CD1c-positive myeloid dendritic cell (primary cell): ENCODE measurements around the gene THSD7B.
"Not testable (repeated sequence)": the region's sequence is repeated elsewhere in the genome, so short reads cannot be mapped to it uniquely, and the experiment has no call there.

Source experiments
- DNase-seq: peaks from one replicate; pipeline ENCODE4 v3.0.0-alpha.2; 2016; ENCODE audit errors: extremely low spot score

THSD7B gene

DNA sequence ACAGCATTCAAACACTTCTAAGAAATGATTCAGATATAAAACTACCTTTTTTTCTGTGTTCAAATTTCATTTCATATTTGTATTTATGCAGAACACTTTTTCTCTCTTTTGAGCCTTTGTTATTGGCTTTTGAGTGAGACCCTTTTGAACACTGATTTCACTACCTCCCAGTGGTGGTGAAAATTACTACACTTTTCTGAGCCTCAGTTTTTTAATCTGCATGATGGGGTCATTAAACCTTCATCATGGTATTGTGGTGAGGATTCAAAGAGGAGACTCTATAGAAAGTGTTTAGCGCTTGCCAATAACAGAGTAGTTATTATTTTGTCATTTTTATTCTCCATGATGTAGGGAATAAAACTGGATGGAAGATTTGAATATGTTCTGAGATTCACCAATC, 169.8 kb downstream of the THSD7B start:
- DNase-seq, result no peak

DNA sequence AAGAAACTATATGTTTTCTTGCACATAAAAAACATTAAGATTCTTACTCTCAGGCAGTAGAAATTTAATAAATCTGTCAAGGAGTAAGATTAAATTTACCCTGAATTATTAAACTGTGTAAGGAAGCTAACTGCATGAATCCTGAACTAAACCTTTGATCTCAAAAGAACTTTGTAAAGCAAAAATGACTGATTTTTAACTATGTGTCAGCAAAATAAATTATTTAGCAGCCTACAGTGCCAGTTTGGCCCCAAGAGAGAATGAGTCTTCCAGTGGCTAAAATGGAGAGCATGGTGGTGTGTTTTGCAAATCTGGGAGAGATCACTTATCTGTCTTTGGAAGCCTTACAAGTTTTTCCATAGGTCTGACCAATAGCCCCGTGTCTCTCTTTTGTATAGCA, 190.7 kb downstream of the THSD7B start:
- DNase-seq, result no peak

DNA sequence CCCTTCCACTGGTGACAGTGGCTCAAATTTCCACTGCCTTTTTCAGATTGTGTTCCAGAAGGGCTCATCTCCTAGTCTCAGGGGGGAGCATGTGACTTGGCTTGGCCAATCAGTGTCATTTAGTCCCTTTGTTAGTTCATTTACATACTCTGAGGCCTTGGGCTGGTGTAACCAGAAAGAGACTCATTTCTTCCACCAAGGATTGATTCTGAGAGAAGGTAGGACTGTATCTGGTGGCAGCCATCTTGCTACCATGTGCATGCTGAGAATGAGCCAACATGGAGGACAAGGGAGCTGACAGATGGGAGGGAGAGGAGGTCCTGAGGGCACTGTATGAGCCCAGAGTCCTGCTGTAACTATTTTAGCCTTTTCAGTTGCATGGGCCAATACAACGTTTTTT, 191.7 kb downstream of the THSD7B start:
- DNase-seq, result no peak

DNA sequence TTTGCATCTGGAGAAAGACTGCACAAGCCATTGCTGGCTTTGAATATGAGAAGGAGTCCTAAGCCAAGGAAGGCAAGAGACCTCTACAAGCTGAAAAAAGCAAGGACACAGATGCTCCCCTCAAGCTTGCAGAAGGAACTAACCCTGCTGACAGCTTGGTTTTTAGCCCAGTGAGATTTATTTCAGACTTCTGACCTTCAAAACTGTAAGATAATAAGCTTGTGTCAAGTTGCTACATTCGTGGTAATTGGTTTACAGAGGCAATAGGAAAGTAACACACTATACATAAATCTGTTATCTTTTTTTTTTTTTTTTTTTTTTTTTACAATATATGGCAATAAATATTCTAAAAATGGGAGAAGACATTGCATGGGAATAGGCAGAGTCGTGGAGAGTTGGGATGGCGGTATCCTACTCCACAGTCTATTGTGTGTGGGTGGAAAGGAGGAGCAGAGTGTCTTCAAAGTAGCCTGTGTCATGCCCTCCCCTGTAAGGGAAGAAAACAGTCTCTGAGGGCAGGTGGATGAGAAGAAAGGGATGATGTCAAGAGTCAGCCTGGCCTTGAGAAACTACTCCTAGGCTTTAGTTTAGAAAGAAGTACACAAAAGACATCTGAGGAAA, 196.9 kb downstream of the THSD7B start:
- no peak for DNase-seq

DNA sequence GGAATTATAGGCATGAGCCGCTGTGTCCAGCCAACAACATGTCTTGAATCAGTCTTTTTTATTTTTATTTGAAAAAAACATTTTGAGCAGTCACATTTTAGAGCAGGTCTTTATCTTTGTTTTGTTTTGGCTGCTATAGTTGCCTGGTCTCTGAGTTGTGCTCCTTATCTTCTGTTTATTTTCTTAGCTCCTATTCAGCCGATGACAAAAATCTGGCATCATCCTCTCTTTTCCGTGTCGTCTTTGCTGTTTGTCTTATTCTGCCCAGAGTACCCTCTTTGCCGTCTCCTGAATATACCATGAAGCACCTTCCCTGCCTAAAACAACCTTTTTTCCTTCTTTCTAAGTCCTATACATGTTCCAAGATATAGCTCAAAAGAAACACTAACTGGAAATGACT, 201.1 kb downstream of the THSD7B start:
- no peak for DNase-seq

DNA sequence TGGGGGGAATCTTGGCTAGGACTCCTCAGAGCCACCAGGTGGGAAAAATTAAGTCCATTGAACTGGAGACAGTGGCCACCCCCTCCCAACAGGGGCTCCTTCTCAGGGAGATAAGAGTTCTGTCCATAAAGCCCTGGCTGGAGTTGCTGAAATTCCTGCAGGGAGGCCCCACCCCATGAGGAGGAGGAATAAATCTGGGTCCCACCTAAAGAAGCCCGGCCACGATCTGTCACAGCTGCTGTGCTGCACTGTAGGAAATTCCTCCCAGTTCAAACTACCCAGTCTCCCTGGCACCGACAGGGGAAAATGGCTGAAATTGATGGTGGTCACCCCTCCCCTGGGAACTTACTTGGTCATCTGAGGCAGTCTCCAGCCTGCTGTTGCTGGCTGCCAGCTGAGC, 215.0 kb downstream of the THSD7B start:
- no peak for DNase-seq

DNA sequence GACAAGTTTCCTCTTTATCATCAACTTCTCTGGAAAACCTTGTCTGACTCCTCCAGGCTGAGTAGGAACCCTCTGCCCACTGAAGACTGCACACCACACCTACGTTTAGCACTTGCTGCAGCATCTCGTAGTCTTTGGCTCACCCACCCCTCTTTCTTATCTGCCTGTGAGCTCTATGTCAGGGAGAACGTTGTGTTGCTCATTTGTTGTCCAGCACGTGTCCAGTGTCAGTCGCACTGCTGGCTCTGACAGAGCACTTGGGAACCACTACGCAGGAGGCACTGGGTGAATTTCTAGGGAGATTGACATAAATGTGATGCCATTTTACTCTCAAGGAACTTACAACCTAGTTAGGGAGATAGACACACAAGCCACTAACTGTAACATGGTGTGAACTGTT, 216.3 kb downstream of the THSD7B start:
- DNase-seq, result not testable (repeated sequence)

DNA sequence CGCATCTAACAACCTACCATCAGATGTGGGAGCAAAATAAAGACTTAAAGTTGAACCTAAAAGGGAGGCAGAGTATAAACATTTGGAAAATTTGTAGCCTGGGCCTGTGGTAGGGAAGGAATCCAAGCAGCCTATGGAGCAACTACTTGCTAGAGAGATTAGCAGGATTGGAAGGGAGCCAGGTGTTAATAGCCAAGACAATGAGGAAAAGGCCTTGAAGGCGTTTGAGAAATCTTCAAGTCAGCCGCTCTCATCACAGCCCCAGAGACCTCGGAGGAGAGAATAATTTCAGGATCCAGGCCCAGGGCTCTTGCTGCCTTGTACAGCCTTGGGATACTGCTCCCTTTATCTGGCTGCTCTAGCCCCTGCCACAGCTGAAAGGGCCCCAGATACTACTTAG, 219.7 kb downstream of the THSD7B start:
- no peak for DNase-seq

DNA sequence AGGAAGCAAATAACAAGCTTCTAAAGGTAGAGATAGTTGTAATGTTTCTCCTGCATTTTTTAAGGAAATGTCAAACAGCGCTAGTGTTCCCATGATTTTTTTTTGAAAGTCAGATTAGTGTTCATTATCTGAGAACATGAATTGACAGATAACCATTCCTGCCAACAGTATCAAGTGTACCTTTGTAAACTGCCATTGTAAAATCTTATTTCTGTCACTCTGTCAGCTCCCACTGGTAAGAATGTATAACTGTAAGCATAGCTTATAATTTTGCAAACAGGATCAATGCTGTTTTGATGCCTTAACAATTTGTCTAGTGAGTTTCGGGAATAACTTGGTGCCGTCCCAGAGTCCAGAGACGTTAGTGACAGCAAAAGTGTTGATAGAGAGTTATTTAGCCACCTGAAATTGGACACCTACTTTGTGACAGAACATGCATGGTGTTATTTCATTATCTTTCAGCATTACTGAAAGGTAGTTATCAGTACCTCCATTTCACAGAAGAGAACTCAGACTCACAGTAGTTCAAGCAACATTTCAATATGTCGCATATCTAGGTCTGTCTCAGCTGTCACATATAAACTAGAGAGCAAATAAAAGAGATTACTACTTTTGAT, 221.4 kb downstream of the THSD7B start:
- no peak for DNase-seq

DNA sequence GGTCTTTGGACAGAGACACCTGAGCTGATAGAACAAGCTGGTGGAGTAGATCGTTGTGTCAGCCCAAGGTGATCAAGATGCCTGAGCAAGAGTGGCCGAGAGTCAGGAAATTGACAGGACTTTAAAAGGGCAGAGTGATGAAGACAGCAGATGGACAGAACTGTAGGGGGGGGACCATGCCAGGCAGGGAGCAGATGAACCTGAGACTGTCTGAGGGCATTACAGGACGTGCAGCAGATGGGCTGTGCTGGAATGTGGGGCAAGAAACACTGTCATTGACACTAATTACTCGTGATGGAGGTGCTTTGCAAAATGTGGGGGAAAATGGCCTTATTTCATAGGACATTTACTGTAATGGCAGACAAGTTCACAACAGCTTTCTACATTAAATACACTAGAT, 225.0 kb downstream of the THSD7B start:
- no peak for DNase-seq

DNA sequence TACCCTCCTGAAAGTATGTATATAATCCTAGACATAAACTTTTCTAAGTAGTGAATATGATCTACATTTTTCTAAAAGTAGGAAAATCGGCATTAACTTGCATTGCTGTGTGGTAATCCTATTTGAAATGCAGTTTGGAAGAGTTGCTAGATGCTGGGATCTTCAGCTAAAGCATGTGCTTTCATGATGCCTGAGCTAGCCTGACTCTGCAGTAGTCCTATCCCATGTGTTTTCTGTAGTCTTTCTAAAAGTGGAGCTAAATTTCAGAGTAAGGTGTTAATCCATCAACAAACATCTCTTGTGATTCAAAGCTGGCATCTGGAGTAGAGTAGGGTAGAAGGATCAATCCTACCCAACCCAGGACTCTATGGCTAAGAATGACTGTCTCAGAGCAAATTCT, 229.4 kb downstream of the THSD7B start:
- DNase-seq, result no peak

DNA sequence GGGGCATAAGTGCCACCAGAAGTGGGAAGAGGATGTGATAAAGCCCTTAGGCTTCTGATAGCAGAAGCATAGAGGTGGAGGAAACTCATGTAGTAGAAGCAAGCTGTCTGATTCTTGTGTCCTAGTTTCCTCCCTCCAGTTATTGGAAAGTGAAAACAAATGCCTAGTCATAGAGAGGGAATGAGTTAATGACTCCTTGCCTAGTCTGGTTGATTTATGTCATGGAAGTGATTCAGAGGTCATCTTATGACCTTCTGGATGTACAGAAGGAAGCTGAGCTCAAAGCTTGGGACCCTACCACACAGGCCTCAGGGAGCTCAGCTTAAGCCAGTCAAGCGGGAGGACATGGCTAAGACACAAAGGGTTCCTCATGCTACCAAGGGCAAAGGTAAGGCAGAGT, 232.2 kb downstream of the THSD7B start:
- no peak for DNase-seq

DNA sequence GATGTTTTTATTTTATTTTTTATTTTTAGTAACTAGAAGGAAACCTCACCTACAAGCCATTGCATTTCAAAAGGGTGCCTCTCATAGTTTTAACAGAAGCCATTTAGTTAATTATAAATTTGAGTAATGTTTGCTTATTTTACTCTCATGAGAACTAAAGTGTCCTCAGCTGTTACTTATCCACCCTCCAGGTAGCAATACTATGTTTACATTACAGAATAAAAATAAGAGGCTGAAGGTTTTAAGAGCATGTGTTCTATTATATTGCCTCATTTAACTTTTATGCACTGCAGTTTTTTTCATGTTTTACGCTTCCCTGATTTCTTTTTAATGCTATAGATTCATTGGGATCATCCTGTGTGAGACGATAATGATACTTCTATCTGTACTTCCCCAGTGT, 235.5 kb downstream of the THSD7B start:
- no peak for DNase-seq

DNA sequence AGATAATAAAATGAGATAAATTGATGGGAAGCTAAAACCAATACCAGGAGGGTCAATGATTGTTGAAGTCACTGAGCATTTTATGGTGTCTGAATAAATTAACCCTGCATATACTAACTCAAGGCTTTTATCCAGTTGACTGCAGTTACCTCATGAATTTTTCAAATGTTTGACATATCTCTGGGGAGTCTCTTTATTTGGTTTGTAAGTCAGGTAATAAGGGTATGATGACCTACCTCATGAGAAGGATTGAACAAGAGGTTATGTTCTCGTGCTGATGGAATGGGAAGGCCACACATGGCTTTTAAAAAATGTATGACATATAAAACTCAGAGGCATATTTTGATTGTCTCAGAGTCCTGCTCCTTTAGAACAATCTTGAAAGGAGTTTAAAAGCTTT, 237.6 kb downstream of the THSD7B start:
- DNase-seq, result no peak

DNA sequence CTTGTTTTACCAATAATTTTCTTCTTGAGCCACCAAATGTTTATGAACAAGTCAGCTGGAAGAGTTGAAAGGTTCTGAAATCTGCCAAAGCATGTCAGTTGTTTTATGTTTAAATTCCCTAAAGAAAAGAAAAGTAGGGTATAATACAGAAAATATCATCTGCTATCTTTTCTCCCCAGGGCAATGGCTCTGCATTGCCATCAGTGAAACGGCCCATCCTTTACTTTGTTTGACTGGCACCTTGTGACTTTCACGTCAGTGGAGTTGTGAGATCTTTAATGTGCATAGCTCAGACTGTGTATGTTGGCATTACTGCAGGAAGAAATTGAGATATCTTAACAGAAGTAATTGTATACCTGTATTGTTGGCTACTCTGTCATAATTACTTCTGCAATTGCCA, 239.9 kb downstream of the THSD7B start:
- DNase-seq, result no peak

DNA sequence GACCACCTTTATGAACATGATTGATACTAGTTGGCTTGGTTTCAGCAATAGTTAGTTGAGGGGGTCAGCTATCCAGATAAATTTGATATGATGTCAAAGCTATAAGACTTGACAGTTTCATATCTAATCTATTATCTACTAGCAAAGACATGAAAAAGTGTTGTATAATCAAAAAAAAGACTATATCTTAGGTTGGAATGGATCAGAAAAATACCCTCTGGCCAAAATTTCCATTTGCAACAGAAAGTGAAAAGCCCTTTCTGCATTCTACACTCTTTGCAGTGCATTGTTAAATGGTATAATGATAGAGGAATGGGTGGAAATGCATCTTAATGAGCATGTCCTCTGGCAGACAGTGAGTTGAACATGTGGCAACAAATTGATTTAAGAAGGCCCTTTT, 242.6 kb downstream of the THSD7B start:
- no peak for DNase-seq

DNA sequence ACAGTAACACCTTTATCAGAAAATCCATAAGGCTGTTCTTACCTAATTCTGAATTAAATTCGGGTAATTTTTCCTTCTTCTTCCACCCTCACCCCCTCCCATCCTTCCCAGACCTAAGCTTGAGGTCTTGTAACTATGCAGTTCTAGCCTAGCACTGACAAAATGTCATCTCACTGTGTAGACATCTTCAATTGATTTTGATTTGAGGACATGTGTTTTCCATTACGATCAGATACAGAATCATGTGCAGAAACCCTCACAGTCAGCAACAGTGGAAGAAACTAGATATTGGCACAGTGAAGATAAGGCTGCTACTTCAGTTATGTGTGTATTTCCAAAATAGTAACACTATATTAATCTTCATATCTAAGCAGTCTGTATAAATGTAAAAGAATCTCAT, 244.6 kb downstream of the THSD7B start:
- DNase-seq, result no peak

DNA sequence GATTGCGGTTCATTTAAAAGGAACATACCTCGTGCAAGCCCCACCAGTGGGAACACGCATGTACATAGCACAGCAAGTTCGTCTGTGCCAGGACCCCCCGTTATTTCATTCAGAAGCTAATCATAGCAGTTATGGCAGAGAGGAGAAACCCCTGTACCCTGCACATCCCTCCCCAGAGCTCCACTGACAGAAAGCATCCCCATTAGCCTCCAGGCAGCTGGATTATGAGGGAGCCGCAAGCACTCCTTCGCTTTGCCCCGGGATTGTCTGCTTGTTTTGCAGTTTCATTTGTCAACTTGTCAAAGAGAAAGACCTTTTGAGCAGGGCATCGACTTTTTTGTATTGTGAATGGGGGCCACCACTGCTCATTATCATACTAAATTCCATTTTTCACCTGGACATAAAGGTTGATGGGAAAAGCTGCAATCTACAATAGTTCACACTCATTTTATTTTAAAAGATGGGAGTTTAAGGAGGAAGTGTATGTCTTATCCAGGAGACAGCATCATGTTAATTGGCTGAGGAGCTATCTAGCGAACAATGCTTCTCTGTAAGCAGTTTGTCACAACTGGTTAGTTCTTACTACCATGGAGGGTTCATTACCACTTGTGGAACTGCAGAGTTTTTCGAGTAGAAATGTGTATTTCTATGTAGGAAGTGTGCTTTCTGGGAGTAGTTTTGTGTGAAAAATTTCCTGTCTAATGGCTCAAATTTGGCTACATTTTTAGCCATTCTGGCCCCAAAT, 255.3 kb downstream of the THSD7B start:
- no peak for DNase-seq

DNA sequence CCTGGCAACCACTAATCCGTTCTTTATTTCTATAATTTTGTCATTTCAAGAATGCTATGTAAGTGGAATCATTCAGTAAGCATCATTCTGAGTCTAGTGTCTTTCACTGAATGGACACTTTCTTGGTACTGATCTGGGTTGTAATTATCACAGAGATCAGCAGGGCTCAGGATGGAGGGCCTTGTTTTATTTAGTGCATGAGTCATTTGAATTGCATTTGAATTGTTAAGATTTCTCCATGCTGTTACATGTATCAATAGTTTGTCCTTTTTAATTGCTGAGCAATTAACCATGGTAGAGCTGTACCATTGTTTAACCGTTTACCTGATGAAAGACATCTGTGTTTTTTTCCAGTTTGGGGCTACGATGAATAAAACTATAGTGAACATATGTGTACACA, 256.4 kb downstream of the THSD7B start:
- no peak for DNase-seq

DNA sequence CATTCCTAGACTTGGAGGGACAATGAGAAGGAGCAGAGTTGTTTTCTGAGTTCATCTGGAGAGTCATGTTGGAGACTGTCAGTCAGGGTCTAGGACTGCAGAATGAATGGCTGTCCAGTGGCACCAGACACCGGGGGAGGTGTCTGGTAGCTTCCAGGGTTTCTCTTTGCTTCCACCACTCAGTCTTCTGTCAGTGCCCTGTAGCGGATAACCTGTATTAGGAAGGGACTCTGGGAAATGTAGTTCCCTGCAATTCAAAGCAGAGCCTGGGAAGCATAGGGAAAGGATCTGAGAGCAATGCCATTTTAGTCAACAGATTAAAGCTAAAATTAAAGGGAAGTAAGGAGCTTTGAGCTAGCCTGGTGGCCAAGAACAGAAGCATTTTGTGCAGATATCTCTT, 257.9 kb downstream of the THSD7B start:
- no peak for DNase-seq

DNA sequence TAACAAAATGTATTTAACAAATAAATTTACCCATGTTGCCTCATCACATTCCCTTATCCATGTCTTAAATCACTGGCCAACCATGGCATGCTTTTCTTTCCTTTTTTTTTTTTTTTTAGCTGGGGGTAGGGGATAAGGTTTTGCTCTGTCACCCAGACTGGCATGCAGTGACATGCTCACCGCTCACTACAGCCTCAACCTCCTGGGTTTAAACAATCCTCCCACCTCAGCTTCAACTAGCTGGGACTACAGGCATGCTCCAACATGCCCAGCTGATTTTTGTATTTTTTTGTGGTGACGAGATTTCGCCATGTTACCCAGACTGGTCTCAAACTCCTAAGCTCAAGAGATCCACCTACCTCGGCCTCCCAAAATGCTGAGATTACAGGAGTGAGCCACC, 266.4 kb downstream of the THSD7B start:
- no peak for DNase-seq

DNA sequence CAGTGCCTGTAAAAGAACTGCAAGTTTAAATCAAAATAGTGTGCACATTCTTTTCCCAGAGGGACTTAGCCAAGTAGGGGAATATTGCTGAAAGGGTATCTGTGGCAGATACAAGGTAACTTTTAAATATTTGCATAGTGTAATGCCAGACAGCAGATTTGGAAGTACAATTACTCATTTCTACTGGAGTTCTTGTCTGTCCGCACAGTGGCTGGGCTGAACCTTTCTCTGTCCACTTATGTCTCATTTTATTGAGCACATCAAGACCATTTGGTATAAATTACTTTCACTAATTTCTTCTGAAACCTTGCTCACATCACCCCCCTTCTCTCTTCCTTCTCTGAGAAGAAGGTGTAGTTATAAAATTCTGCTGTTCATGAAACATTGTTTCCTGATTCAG, 271.3 kb downstream of the THSD7B start:
- no peak for DNase-seq

DNA sequence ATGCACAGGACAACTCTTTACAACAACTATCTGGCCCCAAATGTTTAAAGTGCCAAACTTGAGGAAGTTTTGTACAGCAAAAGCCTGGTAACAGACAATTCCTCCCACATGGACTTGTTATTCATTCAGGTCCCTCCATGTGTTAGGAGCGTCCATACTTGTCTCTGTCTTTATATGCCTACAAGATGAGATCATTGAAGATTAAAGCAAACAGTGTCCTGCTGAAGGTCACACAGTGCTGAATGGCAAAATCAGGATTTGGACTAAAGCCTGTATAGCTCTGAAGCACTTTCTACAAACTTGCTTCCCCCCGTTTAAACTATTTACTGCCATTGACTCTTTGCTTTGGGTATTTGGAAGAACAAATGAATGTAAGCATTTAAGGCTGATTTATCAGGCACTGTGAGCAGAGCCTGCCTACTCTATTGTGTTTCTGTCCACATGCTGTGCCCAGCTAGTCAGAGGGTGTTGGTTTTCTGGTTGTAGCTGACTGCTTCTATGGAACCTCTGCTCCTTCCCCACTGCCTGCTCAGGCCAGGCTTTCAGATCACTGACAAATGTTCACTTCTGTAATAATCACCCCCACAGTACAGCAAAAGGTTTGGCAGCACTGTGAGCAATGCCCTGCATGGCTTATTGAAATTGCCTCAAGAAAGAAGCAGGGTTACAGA, 274.3 kb downstream of the THSD7B start:
- DNase-seq, result no peak
